HG03378 (cell line): ENCODE measurements around the gene KLF4.

Experiments
- ATAC-seq: cut with Tn5 transposase; IDR thresholded peaks from one replicate; pipeline ENCODE4 v1.9.1; 2021; ENCODE audit warnings: mild to moderate bottlenecking, moderate library complexity; ENCODE audit not compliant: unreplicated experiment

Gene KLF4

GRCh38 chr9:107488375-107489143 is 1.0 kb downstream of the KLF4 start:
- ATAC-seq = no peak

- no peak for ATAC-seq
These were observed 1.8 kb downstream of the KLF4 start for GRCh38 chr9:107487521-107488374.

GRCh38 chr9:107486674-107487520 is 2.7 kb downstream of the KLF4 start:
- ATAC-seq = no peak

DNA sequence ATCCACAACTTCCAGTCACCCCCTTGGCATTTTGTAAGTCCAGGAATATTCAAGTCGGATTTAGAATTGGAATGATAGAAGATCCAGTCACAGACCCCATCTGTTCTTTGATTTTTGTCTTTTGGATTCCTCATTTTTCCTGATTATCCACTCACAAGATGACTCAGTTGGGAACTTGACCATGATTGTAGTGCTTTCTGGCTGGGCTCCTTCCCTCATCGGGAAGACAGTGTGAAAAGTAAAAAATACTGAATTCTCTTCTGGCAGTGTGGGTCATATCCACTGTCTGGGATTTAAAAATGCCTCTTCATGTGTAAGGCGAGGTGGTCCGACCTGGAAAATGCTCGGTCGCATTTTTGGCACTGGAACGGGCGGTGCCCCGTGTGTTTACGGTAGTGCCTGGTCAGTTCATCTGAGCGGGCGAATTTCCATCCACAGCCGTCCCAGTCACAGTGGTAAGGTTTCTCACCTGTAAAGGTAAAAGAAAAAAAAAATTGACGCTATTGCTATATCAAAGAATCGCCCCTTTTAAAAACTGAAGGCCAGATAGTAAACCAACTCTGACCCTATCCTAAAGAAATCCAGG is 4.0 kb downstream of the KLF4 start:
- ATAC-seq = no peak

DNA sequence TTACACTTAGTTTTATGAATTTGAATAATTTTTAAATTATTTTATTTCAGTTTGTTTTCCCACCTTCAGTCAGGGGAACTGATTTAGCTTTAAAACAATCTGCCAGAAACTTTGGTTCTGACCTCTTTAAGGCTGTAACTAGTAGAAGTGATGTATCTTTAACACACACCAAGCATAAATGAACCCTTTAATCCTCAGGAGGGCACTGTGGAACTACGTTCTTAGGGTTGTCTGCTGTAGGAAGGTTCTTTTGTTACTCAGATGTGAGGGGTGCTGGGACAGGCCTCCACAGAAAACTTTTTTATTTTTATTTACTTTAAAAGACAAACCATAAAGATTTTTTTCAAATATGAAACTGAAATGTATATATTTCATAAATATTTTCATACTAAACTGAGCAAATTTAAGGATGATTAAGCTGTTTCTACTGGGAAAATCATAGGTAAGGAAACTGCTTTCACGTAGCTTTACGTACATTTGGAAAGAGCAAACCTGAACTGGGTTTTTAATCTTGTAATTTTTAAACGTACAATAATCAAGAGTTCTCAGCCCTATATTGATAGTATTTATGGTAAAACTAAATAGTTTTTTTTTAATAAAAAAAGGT is 5.3 kb downstream of the KLF4 start:
- ATAC-seq = peak; percentile 63

DNA sequence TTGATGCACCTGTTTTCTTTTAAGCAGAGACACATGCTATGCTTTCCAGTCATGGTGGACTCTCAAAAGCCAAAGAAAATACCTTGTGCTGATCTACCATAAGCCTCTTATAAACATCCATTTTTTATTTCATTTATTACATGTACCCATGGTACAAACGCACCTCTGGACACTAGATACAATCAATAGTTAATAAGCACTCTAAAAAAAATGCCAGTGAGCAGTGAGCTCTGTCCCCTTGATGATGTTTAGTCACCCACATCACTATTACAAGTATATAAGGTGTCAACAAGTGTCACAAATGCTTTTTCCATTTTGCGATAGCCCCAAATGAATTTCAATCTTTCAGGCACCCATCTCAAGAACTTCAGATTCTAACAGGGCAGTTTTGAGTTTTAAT is 5.9 kb downstream of the KLF4 start:
- no peak for ATAC-seq

- ATAC-seq = no peak
These were observed 8.5 kb downstream of the KLF4 start for GRCh38 chr9:107481035-107481434.

DNA sequence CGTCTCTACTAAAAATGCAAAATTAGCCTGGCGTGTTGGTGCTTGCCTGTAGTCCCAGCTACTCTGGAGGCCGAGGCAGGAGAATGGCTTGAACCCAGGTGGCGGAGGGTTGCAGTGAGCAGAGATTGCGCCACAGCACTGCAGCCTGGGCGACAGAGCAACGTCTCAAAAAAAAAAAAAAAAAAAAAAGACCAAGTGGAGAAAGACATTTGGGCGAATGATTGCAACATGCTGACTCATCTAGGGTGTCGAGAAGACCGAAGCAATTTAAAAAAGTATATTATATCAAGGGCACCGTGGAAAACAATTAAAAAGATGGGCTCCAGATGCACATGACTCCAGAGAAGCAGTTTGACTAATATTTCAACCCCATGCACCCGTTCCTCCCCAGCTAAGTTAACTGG is 9.2 kb downstream of the KLF4 start:
- no peak for ATAC-seq

DNA sequence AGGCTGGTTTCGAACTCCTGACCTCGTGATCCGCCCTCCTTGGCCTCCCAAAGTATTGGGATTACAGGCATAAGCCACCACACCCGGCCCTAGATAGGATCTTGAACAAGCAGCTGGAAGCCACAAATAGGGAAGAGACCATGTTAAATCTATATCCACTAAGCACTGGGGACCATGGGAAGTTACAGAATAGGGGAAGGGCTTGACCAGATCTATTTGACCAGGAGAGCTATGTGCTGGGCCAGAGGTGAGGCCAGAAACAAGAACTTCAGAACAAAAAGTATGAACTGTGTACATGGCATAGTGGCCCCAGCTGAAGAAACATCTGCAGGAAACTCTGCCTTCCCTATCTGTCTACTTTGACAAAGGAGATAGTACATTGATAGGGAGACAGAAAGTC is 10.8 kb downstream of the KLF4 start:
- no peak for ATAC-seq

- no peak for ATAC-seq
These were observed 15.4 kb downstream of the KLF4 start for GRCh38 chr9:107474124-107474523.

DNA sequence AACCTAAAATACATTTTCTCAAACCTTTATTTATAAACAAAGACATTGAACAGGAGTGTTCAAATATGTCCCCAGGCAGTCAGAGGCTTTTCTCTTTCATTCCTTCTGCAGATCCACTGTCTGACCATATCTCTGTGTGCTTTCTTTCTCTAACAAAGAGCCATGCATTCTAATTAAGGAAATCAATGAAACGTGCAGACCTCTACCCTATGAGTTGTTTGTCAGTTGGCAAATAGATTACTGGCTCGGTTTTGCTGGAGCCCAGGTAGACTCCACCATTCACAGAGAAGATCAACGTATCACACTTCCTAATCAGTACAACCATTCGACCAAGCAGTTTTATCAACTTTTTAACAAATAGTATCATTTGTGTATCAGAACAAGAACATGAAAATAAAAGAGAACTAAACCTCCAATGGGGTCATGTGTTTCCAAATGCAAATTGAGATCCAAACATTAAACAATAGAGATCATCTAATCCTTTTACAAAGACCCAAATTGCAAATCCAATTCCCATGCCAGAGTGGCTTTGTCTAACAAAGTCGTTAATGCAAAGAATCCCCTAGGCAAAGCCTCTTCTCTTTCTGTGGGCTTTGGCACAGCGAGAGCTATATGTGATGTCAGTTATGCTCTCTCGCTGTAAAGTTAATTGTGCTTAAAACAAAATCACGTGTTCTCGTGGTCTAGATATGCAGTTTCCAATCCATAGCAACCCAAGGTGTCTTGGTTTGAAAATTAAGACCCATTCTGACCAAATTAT is 16.8 kb downstream of the KLF4 start:
- ATAC-seq = no peak

DNA sequence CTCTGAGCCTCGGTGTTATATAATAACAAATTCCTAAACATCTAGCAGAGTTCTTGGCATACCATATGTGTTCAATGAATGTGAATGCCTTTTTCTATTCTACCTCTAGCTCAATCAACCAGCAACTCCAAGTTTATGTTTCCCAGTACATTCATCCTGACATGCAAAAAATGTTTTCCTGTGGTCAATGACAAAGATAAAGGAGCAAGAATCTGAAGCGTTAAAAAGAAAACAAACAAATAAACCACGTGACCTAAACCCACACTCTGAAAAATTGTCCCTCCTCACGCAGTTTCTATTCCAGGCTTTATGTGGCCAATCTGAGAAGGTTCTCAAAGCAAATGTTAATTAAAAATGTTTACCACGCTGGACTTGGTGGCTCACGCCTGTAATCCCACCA is 18.0 kb downstream of the KLF4 start:
- no peak for ATAC-seq

DNA sequence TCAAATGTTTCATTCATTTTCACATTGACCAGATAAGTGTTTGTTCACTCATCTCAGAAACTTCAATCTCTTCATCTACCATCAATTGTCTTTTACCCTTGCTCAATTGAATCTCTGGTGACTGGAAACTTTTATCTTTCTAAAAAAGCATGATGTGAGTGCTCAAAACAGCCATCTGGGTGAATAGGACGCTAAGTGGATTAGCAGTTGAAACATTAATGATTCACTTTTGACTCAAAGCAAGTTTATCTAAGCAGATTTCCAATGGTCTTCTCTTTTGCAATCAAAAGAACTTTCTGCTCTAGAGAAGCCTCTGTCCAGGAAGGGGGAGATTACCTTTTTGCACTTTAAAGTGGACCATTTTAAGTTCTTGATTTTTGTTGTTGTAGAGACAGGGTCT is 22.2 kb downstream of the KLF4 start:
- ATAC-seq = no peak

- no peak for ATAC-seq
These were observed 22.7 kb downstream of the KLF4 start for GRCh38 chr9:107466826-107467225.

DNA sequence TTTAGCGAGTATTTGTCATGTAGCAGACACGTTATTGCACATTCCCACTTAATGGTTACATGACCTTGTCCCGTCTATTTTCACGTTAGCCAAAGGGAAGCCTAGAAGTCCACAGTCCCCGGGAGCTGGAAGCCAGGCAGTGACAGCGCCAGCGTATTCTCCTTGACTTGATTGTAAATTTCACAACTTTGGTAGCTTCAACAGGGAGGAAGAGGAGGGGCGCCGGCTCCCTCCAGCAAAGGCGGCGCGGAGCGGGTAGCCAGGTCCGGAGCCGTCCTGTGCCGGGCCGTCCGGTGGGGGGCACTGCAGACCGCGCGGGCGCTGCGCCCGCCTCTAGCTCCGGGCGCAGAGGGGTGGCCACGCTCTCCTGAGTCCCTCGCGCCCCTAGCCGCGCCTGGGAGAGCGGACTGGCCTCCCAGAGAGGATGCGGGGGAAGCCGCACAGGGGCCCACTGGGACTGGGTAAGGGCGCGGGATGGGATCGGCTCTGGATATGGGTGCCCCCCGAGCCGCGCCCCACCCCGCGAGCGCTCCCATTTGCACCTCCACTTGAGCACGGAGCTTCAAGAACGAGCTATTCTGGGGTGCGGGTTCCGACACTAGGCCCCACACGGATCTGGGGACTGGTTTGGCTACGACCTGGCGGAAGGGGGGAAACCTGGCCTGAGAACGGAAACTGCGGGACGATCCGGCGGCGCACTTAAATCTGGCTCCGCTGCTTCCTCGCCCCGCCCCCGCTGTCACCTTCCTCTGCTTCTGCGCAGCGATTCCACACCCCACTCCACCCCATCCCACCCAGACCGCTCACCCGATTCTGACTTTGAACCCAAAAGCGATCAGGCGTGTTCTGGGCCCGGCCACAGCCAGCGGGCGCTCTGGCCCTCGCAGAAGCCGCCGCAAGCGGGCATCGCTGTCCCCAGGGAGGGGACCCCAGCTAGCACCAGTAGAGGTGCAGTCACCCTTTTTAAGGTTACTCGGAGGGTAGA is 23.8 kb downstream of the KLF4 start:
- no peak for ATAC-seq

GRCh38 chr9:107464516-107464915 is 25.1 kb downstream of the KLF4 start:
- no peak for ATAC-seq

GRCh38 chr9:107462691-107463090 is 26.9 kb downstream of the KLF4 start:
- ATAC-seq = no peak

GRCh38 chr9:107460153-107461023 is 29.2 kb downstream of the KLF4 start:
- no peak for ATAC-seq
